HG02571 (cell line): ENCODE results near the gene TMEM245.
"Not testable (repeated sequence)": the region's sequence is repeated elsewhere in the genome, so short reads cannot be mapped to it uniquely, and the experiment has no call there.

Source experiments
- ATAC-seq: cut with Tn5 transposase; IDR thresholded peaks from one replicate; pipeline ENCODE4 v1.9.1; 2021; ENCODE audit warnings: mild to moderate bottlenecking, moderate library complexity; ENCODE audit not compliant: unreplicated experiment

The TMEM245 gene

DNA sequence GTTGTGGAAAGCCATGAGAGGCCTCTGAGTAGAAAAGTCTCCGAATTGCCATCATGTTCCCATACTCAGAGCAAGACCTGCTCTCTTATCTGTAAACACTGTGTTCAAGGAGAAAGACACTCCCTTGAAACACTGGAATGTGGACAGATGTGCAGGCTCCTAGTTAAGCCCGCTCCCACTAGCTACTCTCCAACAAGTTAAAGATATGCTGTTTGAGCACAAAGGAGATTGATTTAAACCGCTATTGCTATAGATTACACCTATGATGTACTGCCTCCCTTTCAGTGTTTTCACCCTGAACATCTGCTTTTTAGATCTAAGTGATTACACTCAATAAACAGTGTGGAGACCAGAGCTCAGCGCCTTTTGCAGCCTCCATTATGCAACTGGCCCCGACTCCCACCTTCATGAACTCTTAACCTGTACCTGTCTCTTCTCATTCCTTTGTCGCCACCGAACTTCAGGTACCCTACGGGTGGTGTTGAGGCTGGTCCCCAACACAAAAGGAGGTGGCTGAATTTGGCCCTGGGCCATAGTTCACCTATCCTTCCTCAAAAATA lies 47.5 kb downstream of the TMEM245 start:
- no peak for ATAC-seq

DNA sequence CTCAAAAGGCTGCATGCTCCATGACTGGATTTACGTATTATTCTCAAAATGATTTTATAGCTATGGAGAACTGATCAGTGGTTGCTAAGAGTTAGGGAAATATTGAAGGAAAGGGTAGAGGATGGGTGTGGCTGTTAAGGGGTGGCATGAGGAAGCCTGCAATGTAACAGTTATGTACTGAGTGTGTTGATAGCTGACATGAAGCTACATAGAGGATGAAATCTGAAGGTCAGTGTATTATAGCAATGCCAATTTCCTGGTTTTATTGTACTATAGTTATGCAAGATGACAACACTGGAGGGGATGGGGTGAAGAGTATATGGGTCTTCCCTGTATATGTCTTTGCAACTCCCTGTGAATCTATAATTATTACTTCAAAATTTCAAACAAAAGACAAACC lies 51.0 kb downstream of the TMEM245 start:
- ATAC-seq = no peak

DNA sequence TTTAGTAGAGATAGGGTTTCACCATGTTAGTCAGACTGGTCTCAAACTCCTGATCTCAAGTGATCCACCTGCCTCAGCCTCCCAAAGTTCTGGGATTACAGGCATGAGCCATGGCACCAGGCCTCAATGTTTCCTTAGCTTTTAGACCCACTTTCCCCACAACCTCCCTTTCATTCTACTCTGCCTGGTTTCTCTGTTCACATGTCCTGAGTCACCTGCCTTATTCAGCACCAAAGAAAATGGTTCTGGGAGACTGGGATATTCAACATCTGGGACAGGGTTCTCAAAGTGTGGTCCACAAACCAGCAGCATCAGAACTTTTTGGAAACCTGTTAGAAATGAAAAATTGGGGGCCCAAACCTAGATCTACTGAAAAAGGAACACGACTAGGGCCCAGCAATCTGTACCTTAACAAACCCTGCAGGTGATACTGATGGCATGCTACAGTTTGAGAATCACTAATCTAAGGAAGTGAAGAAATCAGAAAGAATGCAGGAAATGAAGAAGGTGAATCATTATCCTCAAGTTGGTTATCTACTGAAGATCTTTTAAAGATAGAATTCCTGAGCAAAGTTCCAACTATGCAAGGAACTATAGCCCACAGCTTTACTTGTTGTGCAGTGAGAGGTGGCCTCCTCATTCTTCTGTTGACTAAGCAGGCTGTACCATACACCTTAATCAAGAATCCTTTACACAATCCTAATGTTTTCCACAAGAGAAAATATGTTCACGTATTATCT lies 54.6 kb downstream of the TMEM245 start:
- ATAC-seq = no peak

DNA sequence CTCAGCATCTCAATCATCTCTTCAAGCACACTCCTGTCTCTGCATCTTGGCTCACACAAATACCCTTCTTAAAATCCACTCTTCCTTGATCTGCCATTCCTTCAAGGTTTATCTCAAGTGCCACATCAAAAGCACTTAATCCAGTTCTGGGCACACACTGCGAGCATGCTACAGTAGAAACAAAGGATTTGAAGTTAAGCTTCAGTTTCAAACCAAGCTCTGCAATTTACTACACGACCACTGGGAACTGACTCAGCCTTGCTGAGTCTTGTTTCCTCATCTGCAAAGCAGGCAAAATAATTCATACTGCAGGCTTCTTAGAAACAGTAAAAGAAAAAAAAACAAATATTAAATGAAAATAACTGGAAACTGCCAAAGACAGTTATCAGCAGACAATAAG lies 56.0 kb downstream of the TMEM245 start:
- no peak for ATAC-seq

GRCh38 chr9:109062543-109062942 lies 57.2 kb downstream of the TMEM245 start:
- ATAC-seq = no peak

DNA sequence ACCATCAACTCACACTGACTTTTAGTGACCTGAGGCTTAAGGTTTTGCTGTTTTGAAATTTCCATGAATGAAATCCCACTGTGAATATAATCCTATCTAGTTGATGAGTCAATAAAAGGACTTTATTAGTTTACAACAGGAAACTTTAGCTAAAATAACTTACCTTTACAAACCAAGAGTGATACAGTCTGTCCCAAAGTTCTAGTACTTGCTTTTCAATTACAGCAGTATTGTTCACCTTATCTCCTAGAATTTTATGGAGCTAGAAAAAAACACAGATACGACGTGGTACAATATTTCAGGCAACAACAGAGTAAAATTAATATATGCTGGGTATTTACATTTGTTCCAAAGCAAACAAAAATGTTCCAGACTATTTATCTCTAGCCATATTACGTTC lies 59.6 kb downstream of the TMEM245 start:
- no peak for ATAC-seq

DNA sequence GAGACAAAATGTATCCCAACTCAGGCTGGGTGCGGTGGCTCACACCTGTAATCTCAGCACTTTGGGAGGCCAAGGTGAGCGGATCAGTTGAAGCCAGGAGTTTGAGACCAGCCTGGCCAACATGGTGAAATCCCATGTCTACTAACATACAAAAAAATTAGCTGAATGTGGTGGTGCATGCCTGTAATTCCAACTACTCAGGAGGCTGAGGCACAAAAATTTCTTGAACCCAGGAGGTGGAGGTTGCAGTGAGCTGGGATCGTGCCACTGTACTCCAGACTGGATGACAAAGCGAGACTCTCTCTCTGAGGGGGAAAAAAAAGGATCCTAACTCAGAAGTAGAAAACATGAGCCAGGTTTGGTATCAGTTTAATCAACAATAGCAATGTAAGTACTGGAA lies 66.6 kb downstream of the TMEM245 start:
- not testable (repeated sequence) for ATAC-seq

DNA sequence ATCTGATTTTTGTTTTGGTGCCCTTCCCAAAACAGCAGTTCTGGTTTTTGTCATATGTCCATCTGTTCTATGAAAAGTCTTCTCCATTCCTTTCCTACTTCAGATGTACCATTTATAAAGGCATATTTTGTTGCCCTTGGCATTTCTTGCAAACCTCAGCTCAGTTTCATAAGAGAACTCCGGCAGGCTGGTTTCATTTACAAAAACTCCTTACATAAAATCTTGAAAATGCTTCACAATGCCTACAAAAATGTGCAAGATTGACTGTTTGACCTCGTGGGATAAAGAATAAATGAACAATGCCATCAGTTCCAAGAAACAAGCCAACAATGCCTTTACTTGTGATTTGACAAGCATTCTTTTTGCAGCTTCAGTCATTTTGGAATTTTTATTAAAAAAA lies 67.3 kb downstream of the TMEM245 start:
- ATAC-seq = no peak

DNA sequence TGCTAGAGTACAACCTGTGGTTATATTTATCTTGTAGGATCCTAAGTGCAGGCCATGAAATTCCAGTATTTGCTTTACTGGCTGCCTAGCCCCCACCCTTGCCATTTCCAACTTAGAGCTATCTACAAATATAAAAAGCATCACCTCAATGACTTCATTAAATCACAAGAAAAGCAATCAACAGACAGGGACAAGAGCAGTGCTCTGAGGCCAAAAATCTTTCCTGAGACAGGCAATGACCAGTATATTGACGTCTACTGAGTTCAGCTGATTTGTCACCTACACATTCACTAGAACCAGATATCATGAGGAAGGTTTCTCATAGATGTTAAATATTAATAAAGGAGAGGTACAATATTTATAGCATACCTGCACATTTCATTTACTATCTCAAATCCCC lies 68.0 kb downstream of the TMEM245 start:
- ATAC-seq = no peak

DNA sequence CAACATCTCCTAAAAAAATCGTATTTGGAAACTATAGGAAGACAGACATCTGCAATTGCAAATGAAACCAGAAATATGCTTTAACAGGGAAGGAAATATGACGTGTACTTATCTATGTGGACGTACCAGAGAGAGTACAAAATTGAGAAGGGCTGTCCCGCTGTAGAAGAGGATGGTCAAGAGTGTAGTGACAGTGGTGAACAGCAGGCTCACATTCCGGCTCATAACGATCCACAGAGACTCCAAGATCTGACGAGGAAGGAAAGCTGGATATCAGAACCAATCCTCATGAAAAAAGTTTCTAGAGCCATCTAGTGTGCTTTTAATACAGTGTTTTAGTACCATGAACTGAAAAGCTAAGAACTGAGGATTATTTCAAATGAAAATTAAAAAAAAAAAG lies 69.3 kb downstream of the TMEM245 start:
- no peak for ATAC-seq

GRCh38 chr9:109048822-109049221 lies 70.9 kb downstream of the TMEM245 start:
- no peak for ATAC-seq

GRCh38 chr9:109047259-109047658 lies 72.5 kb downstream of the TMEM245 start:
- ATAC-seq = no peak

DNA sequence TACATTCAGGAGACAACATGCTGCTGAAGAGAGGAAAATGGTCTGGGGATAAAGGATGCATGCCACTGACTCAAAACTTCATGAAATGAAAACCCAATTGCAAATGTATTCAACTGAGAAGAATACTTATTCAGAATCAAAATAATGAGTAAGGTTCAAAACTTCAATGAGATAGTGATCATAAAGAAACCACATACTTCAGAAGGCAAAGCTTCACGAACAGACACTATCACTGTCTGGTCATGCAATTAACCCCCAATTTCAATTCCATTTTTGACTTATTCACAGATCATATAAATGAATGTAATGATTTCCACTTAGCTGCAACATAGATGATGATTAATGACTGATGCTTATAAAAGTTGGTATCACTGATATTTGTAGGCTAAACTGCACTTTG lies 73.4 kb downstream of the TMEM245 start:
- no peak for ATAC-seq

- ATAC-seq = no peak
These were observed 76.2 kb downstream of the TMEM245 start for GRCh38 chr9:109043578-109043977.

DNA sequence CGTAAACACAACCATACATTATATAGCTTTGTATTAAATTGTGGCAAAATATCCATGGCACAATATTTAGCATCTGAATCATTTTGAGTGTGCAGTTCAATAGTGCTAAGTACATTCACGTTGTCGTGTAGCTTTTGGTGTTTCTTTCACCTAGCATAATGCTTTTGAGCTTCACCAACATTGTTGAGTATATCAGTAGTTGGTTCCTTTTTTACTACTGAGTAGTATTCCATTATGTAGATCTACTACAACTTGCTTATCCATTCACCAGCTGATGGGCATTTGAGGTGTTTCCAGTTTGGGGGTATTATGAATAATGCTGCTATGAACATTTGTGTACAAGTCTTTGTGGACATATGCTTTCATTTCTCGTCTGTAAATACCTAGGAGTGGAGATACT lies 79.2 kb downstream of the TMEM245 start:
- no peak for ATAC-seq

DNA sequence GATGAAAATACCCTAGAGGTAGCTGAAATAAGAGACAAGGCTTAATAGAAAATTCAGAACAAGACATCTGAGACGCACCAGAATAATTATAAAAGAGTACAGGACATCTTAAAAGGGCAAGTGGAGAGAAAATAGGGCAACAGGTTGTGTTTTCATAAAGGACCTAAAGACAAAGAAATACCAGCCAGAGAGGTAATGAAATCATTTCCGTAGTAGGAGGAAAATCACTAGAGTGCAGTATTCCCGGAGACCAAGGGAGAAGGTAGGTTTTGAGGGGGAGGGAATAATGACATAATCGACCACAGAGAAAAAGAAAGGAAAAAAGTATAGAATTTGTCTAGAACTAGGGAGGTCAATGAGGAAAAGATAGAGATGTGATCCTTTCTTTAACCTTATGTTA lies 80.2 kb downstream of the TMEM245 start:
- no peak for ATAC-seq

GRCh38 chr9:109037946-109038715 lies 81.6 kb downstream of the TMEM245 start:
- ATAC-seq = no peak

DNA sequence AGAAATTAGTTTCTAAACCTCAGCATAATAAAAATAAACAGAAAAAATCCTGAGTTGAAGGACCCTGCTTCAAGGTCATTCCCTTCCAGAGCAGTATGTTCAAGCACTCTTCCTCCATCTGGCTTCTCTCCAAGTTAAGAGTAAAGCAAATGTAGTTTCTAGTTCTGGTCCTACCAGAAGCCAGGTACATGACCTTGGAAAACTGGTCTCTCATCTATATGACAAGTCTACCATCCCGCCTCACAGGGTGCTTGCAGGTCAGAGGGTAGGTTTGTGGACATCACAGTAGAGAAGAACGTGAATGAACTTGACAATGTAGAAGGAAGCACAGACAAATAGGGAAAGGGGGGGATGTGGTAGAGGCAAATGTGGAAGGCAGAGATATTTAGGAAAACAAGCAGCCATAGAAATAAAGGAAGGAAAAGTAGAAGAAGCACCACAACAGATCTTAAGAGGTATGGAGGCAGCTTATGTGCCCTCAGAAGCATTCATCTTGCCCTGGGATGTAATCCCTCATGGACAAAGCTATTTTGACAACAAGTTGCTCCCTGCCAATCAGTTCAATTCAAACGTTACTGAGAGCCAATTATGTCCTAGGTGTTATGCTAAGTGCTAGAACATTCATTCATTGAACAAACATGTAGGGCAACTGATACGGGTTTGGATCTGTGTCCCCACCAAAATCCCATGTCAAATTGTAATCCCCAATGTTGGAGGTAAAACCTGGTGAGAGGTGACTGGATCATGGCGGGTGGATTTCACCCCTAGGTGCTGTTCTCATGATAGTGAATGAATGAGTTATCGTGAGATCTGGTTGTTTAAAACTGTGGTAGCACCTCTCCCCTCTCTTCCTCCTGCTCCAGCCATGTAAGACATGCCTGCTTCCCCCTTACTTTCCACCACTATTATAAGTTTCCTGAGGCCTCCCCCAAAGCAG lies 82.7 kb downstream of the TMEM245 start:
- ATAC-seq = no peak

GRCh38 chr9:109035684-109036423 lies 83.9 kb downstream of the TMEM245 start:
- ATAC-seq = no peak

DNA sequence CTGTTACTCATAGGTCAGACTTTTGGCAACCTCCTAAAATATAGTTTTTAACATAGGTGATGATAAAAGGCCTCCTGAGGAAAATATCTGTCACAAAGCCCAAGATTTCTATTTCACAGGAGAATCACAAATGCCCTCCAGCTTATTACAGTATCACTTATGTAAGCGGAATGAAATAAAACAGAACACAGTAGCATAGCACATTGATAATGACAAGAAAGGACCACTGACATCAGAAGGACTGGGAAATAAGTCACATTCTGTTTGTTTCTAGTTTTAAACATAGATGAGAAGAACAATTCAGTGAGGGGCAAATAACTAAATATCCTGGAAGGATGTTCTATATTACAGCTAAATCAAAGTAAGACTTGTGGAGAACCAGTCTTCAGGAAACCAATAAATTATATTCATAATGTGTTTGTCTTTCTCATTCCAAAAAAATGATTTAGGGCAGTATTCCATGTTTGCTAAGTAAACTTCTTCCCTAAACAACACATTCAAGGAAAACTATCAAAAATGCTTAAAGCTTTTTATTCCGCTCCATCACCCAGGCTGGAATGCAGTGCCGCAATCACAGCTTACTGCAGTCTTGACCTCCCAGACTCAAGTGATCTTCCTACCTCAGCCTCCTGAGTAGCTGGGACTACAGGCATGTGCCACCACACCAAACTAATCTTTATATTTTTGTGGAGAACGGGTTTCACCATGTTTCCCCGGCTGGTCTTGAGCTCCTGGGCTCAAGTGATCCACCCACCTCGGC lies 85.6 kb downstream of the TMEM245 start:
- no peak for ATAC-seq
